Tibial nerve (tissue), 4 donors: ENCODE measurements around the gene FGFR3. TPM values are rescaled to one million over a fixed set of nuclear protein-coding genes. Genes with fewer than 3 reads are reported as not detected.

ENCODE experiments used
- DNase-seq, 2 donors: peaks; one replicate each; pipeline ENCODE4 v3.0.0-alpha.2; 2019; ENCODE audit warnings: low spot score in 2 of 2
- H3K27ac ChIP-seq, 4 donors: fragments of 200-600 bp; sonication (generic) in 3 of 4; one replicate each; pipeline ENCODE4 v1.5.1; 2017 to 2019; ENCODE audit warnings: mild to moderate bottlenecking in 1 of 4
- H3K27me3 ChIP-seq, 2 donors: fragments of 200-600 bp; sonication (generic) in 1 of 2; one replicate each; pipeline versions ENCODE4 v1.5.1 to v1.6.0; 2017 to 2019
- H3K36me3 ChIP-seq, 3 donors: fragments of 200-600 bp; sonication (generic); one replicate each; pipeline ENCODE4 v1.5.1; 2018 to 2019
- H3K4me1 ChIP-seq, 4 donors: fragments of 200-600 bp; sonication (generic) in 3 of 4; one replicate each; pipeline ENCODE4 v1.5.1; 2017 to 2019
- H3K4me3 ChIP-seq, 4 donors: fragments of 200-600 bp; sonication (generic) in 3 of 4; one replicate each; pipeline ENCODE4 v1.5.1; 2017 to 2019; ENCODE audit warnings: mild to moderate bottlenecking in 1 of 4, moderate library complexity in 1 of 4
- H3K9me3 ChIP-seq, 4 donors: fragments of 200-600 bp; sonication (generic) in 3 of 4; one replicate each; pipeline ENCODE4 v1.5.1; 2017 to 2019
- CTCF ChIP-seq, 5 experiments: fragments of 200-600 bp in 3 of 5; fragments of 450-650 bp in 2 of 5; sonication (generic) in 3 of 5; IDR thresholded peaks; one replicate each; pipeline ENCODE4 v1.5.1; 2016 to 2019; ENCODE audit warnings: antibody characterized with exemption in 5 of 5, mild to moderate bottlenecking in 3 of 5, moderate library complexity in 2 of 5
- EP300 ChIP-seq, 2 donors: sonication (generic); formaldehyde crosslinking; IDR thresholded peaks; one replicate each; pipeline ENCODE4 v1.6.1; 2017; ENCODE audit warnings: antibody characterized with exemption in 2 of 2, mild to moderate bottlenecking in 1 of 2
- POLR2A ChIP-seq, 2 donors: fragments of 450-650 bp; IDR thresholded peaks; one replicate each; pipeline ENCODE4 v1.6.1; 2017; ENCODE audit warnings: antibody characterized with exemption in 2 of 2, mild to moderate bottlenecking in 2 of 2, moderate library complexity in 2 of 2
- WGBS, 2 donors: methylation state at CpG; one replicate each; pipeline ENCODE4 v1.1.5; 2018; 5-methylcytosine and 5-hydroxymethylcytosine counted together
- total RNA-seq, 4 donors: library from RNA; depleted of rRNA; stranded (reverse); fragments of >200 nt; gene quantifications; one replicate each; pipeline ENCODE4 v1.1.0, GENCODE V29; 2016

Gene FGFR3
- total RNA-seq, 4 donors from 2014 or later, result 2.7 to 11.2 (median 5.1) TPM

DNA sequence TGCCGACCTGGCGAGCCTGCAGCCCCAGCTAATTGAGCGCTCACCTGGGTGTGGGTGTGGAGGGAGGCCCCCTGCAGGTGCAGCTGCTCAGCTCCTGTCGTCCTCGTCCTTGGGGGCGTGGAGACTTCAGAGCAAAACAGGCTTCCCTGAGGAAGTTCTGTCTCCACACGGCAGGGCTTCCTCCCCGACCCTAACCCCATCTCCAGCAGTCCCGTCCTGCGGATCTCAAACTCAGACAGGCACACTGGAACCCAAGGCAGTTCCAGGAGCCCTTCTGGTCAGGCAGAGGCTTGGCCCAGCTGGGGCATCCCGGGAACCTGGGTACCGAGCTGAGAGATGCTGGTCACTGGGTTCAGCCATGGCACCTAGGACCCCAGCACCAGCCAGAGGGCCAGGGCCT is 47.4 kb upstream of the FGFR3 start:
- no peak overlapping the region for H3K27ac ChIP-seq
- TF ChIP-seq EP300 (IDR thresholded peaks at IDR 0.05) (no peak), CTCF (IDR thresholded peaks at IDR 0.05) (no peak), POLR2A (IDR thresholded peaks at IDR 0.05) (no peak)
- H3K4me1 ChIP-seq, result peaks cover 0 to 19% (median 3%) of the 10 kb centered on the region in 4 donors
- H3K27me3 ChIP-seq, result peaks cover 0 to 32% of the 10 kb centered on the region in 2 donors
- 86 to 95% methylated on average over 11 to 12 of the region's 12 CpGs for WGBS, 2 donors
- peaks cover 0 to 34% (median 0%) of the 10 kb centered on the region in 3 donors for H3K36me3 ChIP-seq
- DNase-seq, result no peak
- H3K9me3 ChIP-seq, result no peaks in the 10 kb centered on the region
- no peak overlapping the region for H3K4me3 ChIP-seq

DNA sequence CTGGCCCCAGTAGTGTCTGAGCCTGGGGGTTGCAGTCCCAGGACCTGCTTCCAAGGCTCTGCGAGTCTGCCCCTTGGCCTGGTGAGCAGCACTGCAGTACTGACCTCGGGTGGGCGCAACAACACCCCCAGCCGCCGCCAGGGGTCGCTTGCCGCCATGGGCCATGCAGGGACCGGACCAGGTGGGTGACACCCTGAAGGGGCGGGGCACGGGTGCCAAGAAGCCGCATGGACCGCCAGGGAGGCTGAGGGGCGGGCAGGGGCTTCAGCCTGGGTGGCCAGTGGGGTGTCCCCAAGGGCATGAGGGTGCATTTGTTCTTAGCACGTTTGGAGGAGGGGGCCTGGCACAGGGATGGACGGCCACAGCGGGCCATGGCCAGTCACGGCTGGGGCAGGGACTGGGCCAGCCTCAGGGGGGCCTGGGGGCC is 46.8 kb upstream of the FGFR3 start:
- H3K27me3 ChIP-seq, result peaks cover 0 to 32% of the 10 kb centered on the region in 2 donors
- H3K36me3 ChIP-seq, result peaks cover 0 to 28% (median 0%) of the 10 kb centered on the region in 3 donors
- no peaks in the 10 kb centered on the region for H3K9me3 ChIP-seq
- H3K4me1 ChIP-seq, result peaks cover 0 to 19% (median 3%) of the 10 kb centered on the region in 4 donors
- no peak overlapping the region for H3K4me3 ChIP-seq
- peak; percentile 28 to 48 for DNase-seq
- TF ChIP-seq CTCF (IDR thresholded peaks at IDR 0.05) (peak; percentile 59 to 82 (median 67)), EP300 (IDR thresholded peaks at IDR 0.05) (no peak)
- no peak overlapping the region for H3K27ac ChIP-seq
- 10 to 20% methylated on average over 12 of the region's 17 CpGs for WGBS, 2 donors

- Histone ChIP-seq H3K4me1 (peaks cover 0 to 23% (median 4%) of the 10 kb centered on the region in 4 donors), H3K4me3 (no peak overlapping the region), H3K9me3 (no peaks in the 10 kb centered on the region), H3K27ac (no peak overlapping the region), H3K36me3 (peaks cover 0 to 20% (median 0%) of the 10 kb centered on the region in 3 donors), H3K27me3 (peaks cover 0 to 32% of the 10 kb centered on the region in 2 donors)
- WGBS, 2 donors, result 32 to 79% methylated on average over 9 to 24 of the region's 33 CpGs
- no peak for TF ChIP-seq CTCF (IDR thresholded peaks at IDR 0.05)
- no peak for TF ChIP-seq POLR2A (IDR thresholded peaks at IDR 0.05)
- no peak for TF ChIP-seq EP300 (IDR thresholded peaks at IDR 0.05)
- no peak for DNase-seq
Measured at GRCh38 chr4:1746919-1747602, 46.0 kb upstream of the FGFR3 start.

- WGBS, 2 donors, result 79 to 84% methylated on average over 10 to 14 of the region's 16 CpGs
- Histone ChIP-seq H3K4me3 (no peak overlapping the region), H3K27me3 (peaks cover 0 to 32% of the 10 kb centered on the region in 2 donors), H3K36me3 (peaks cover 0 to 18% (median 0%) of the 10 kb centered on the region in 3 donors), H3K9me3 (no peaks in the 10 kb centered on the region), H3K27ac (no peak overlapping the region), H3K4me1 (peaks cover 0 to 28% (median 9%) of the 10 kb centered on the region in 4 donors)
- TF ChIP-seq CTCF (IDR thresholded peaks at IDR 0.05), result no peak
- no peak for TF ChIP-seq EP300 (IDR thresholded peaks at IDR 0.05)
- TF ChIP-seq POLR2A (IDR thresholded peaks at IDR 0.05), result no peak
- no peak for DNase-seq
Measured at GRCh38 chr4:1747603-1747967, 45.5 kb upstream of the FGFR3 start.

GRCh38 chr4:1748465-1748995 is 44.6 kb upstream of the FGFR3 start:
- H3K9me3 ChIP-seq, result no peaks in the 10 kb centered on the region
- H3K4me3 ChIP-seq, result no peak overlapping the region
- H3K4me1 ChIP-seq, result peaks cover 0 to 33% (median 12%) of the 10 kb centered on the region in 4 donors
- H3K27me3 ChIP-seq, result peaks cover 0 to 32% of the 10 kb centered on the region in 2 donors
- TF ChIP-seq EP300 (IDR thresholded peaks at IDR 0.05) (no peak), POLR2A (IDR thresholded peaks at IDR 0.05) (no peak), CTCF (IDR thresholded peaks at IDR 0.05) (peak; percentile 50 to 83 (median 70))
- peak; percentile 32 to 48 for DNase-seq
- WGBS, 2 donors, result 3 to 26% methylated on average over 11 to 25 of the region's 29 CpGs
- H3K27ac ChIP-seq, result no peak overlapping the region
- peaks cover 0 to 18% (median 0%) of the 10 kb centered on the region in 3 donors for H3K36me3 ChIP-seq
